Thoracic aorta (tissue), 2 donors: ENCODE measurements around the gene MPPED2. TPM values are rescaled to one million over a fixed set of nuclear protein-coding genes. Genes with fewer than 3 reads are reported as not detected.

Source experiments
- ATAC-seq: fragments of 150-250 bp; one replicate; pipeline ENCODE4 v1.8.0; 2017; ENCODE audit warnings: low read depth; ENCODE audit not compliant: insufficient number of reproducible peaks, low FRiP score
- DNase-seq: peaks from one replicate; pipeline ENCODE4 v3.0.0-alpha.2; 2020; ENCODE audit warnings: low spot score
- H3K27ac ChIP-seq, 2 donors: fragments of 200-600 bp; sonication (generic); 1 replicate in 1 of 2; 2 replicates in 1 of 2; pipeline ENCODE4 v1.5.1; 2016; ENCODE audit warnings: mild to moderate bottlenecking in 2 of 2, moderate library complexity in 2 of 2
- H3K27me3 ChIP-seq: fragments of 200-600 bp; sonication (generic); replicated peaks from 2 replicates; pipeline ENCODE4 v1.6.0; 2016; ENCODE audit warnings: mild to moderate bottlenecking; ENCODE audit not compliant: insufficient read depth
- H3K36me3 ChIP-seq: fragments of 200-600 bp; sonication (generic); one replicate; pipeline ENCODE4 v1.5.1; 2016
- H3K4me1 ChIP-seq, 2 donors: fragments of 200-600 bp; sonication (generic); 1 replicate in 1 of 2; 2 replicates in 1 of 2; pipeline versions ENCODE4 v1.5.1 to v1.6.0; 2016; ENCODE audit warnings: low read depth in 2 of 2, mild to moderate bottlenecking in 1 of 2; ENCODE audit not compliant: control insufficient read depth in 1 of 2
- H3K4me3 ChIP-seq: fragments of 200-600 bp; sonication (generic); 2 replicates; pipeline ENCODE4 v1.5.1; 2016; ENCODE audit warnings: mild to moderate bottlenecking
- H3K9me3 ChIP-seq: fragments of 200-600 bp; sonication (generic); 2 replicates; pipeline ENCODE4 v1.5.1; 2016
- CTCF ChIP-seq: fragments of 200-600 bp; sonication (generic); IDR thresholded peaks from one replicate; pipeline ENCODE4 v1.5.1; 2019; ENCODE audit warnings: antibody characterized with exemption
- total RNA-seq, 2 donors: library from RNA; depleted of rRNA; stranded (reverse); fragments of >200 nt; gene quantifications; one replicate each; pipeline versions ENCODE4 v1.1.0 to v1.2.3, GENCODE V29; 2016

The MPPED2 gene
- total RNA-seq, 2 donors from 2014 or later: 16.0 to 18.8 TPM

DNA sequence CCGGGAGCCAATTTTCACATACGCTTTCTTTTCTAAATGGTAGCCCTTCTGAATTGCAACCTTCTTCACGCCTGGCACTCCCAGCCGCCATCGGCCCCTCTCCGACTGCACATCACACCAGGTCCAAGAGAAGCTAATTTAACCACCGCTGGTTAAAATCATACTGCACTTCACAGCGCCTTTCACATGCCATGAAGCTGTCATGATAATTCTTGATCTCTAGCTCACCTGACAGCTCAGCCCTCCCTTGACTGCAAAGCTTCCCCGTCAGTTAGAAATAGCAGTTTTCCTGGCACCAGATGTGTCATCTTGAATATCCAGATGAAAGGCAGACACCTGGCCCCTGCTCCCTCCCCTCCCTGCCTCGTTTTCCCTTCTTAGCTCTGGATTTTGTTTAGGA is 161.8 kb downstream of the MPPED2 start:
- Histone ChIP-seq H3K36me3 (no peaks in the 10 kb centered on the region), H3K4me3 (no peak overlapping the region), H3K9me3 (no peaks in the 10 kb centered on the region), H3K4me1 (no peaks in the 10 kb centered on the region), H3K27me3 (no peaks in the 10 kb centered on the region), H3K27ac (no peak overlapping the region)
- no peak for DNase-seq
- ATAC-seq: no peak
- no peak for TF ChIP-seq CTCF

DNA sequence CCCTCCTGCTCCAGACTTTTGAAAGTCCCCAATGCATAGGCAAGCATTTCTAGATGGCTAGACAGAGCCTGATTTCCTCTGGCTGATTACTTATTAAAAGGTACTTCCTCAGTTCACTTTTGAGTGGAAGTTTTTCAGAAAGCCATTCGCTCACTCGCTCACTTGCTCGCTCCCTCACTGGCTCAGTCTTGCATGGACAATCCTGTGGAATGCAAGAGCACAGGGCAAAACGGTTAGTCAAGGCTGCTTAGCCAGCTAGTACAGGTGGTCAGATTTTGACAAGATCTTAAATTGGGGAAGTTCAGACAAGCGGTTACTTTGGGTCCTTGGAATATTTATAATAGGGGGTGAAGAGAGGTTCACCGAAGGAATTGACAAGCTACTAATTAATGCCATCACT is 162.3 kb downstream of the MPPED2 start:
- no peak for TF ChIP-seq CTCF
- Histone ChIP-seq H3K36me3 (no peaks in the 10 kb centered on the region), H3K27me3 (no peaks in the 10 kb centered on the region)

DNA sequence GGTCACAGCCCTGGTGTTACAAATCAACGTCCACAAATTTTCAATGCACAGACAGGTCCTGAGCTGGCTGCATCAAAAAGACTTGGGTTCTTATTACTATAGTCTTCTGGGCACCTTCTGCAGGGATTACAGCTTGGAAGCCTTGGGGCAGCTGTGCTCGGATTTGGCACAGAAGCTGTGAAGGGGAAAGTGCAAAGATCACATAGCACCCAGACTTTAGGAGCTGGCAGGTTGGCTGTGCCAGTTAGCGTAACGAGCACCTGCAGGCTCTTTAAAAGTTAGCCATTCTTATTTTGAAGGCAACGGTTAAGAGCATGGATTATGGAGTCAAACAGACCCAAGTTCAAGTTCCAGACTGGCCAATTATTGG is 162.9 kb downstream of the MPPED2 start:
- Histone ChIP-seq H3K9me3 (no peaks in the 10 kb centered on the region), H3K4me1 (no peaks in the 10 kb centered on the region), H3K4me3 (no peak overlapping the region), H3K27ac (no peak overlapping the region), H3K27me3 (no peaks in the 10 kb centered on the region), H3K36me3 (no peaks in the 10 kb centered on the region)
- TF ChIP-seq CTCF: no peak
- DNase-seq (no peak), ATAC-seq (no peak)

More for the DNA sequence above, 162.3 kb downstream of the MPPED2 start:
- Histone ChIP-seq H3K27ac (no peak overlapping the region), H3K4me3 (no peak overlapping the region), H3K4me1 (no peaks in the 10 kb centered on the region), H3K9me3 (no peaks in the 10 kb centered on the region)
- ATAC-seq (no peak), DNase-seq (no peak)

DNA sequence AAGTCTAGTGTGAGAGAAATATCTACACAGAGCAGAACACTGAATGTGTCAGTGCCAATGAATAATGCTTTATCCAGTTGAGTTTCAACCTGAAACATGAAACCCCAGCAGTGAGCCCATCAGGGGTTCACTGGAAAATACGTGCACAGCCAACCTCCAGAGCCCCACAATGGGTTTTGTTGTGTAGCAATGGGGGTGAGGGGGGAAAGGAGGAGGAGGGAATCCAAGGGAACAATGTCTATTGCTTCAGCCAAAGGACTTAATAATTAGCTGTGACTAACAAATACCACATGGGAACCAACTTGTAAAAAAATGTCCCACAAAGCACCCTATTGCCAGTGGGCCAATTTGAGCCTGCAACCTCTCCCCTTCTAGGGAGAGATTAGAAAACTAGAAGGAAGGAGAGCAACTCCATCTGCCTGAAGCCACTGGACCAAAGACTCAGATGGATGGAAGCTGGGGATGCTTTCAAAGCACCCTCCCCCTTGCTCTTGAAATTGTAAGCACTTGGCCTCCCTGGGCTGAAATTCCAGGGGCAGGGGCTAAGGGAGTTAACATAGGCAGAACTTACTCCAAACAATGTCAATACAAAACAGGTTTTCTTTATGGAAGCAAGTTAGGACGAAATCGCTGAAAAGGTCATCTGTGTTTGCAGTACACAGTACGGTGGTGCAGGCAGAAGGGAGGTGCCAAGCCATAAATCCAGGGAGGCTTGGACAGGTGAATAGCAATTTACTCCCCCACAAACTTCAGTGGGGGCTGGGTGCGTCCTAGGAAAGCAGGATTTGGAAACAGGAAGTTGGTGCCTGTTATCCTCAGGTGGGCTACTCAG is 163.5 kb downstream of the MPPED2 start:
- ATAC-seq (no peak), DNase-seq (no peak)
- no peak for TF ChIP-seq CTCF
- no peaks in the 10 kb centered on the region for H3K4me1 ChIP-seq
- H3K27ac ChIP-seq: no peak overlapping the region
- no peak overlapping the region for H3K4me3 ChIP-seq
- H3K9me3 ChIP-seq: no peaks in the 10 kb centered on the region
- no peaks in the 10 kb centered on the region for H3K36me3 ChIP-seq
- H3K27me3 ChIP-seq: no peaks in the 10 kb centered on the region

DNA sequence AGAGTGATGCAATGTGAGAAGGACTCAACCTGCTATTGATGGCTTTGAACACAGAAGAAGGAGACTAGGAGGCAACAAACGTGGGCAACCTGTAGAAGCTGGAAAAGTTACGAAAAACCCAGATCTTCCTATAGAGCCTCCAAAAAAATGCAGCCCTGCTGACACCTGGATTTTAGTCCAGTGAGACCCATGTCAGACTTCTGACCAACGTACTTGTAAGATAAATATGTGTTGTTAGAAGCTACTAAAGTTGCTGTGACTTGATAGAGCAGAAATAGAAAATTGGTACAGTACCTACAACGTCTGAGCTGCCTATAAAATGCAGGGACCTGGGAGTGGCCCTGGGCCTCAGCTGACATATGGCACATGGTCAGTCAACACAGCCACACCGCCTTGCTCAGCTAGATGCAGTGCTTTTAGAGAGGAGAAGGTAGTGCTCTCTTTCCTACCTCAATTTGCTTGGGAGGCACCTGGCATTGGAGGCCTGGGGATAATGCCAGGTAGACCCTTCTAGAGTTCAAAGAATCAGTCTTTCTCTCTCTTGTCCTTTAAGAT is 165.8 kb downstream of the MPPED2 start:
- no peaks in the 10 kb centered on the region for H3K27me3 ChIP-seq
- H3K4me3 ChIP-seq: no peak overlapping the region
- DNase-seq (no peak), ATAC-seq (no peak)
- TF ChIP-seq CTCF: no peak
- H3K4me1 ChIP-seq: no peaks in the 10 kb centered on the region
- H3K36me3 ChIP-seq: no peaks in the 10 kb centered on the region
- no peaks in the 10 kb centered on the region for H3K9me3 ChIP-seq
- H3K27ac ChIP-seq: no peak overlapping the region
